Psoas muscle (tissue), 8 donors: ENCODE data around the gene SELENOW. TPM values are rescaled to one million over a fixed set of nuclear protein-coding genes. Genes with fewer than 3 reads are reported as not detected.
"Not testable (repeated sequence)": the region's sequence is repeated elsewhere in the genome, so short reads cannot be mapped to it uniquely, and the experiment has no call there.

Experiments
- ATAC-seq, 4 donors: fragments of 200-7000 bp; cut with Tn5 transposase; one replicate each; pipeline ENCODE4 v1.9.1; 2020; ENCODE audit warnings: moderate library complexity in 3 of 4, mild to moderate bottlenecking in 2 of 4
- DNase-seq, 2 donors: peaks; one replicate each; pipeline ENCODE4 v3.0.0-alpha.2; 2020
- H3K27ac ChIP-seq: fragments of 200-600 bp; one replicate; pipeline ENCODE4 v1.8.0; 2022
- H3K27me3 ChIP-seq, 3 donors: fragments of 200-600 bp in 1 of 3; one replicate each; pipeline versions ENCODE4 v1.6.1 to v1.8.0; 2013 to 2022; ENCODE audit warnings: low read length in 2 of 3, mild to moderate bottlenecking in 2 of 3, moderate library complexity in 1 of 3; ENCODE audit not compliant: insufficient read depth in 3 of 3
- H3K36me3 ChIP-seq, 2 donors: fragments of 200-600 bp in 1 of 2; one replicate each; pipeline versions ENCODE4 v1.6.1 to v1.8.0; 2013 to 2022; ENCODE audit warnings: low read depth in 1 of 2, mild to moderate bottlenecking in 1 of 2, moderate library complexity in 1 of 2; ENCODE audit not compliant: insufficient read depth in 1 of 2
- H3K4me1 ChIP-seq: fragments of 200-600 bp; one replicate; pipeline ENCODE4 v1.8.0; 2022
- H3K4me3 ChIP-seq: fragments of 200-600 bp; one replicate; pipeline ENCODE4 v1.8.0; 2022; ENCODE audit warnings: mild to moderate bottlenecking
- H3K9me3 ChIP-seq: fragments of 200-600 bp; one replicate; pipeline ENCODE4 v1.8.0; 2022
- CTCF ChIP-seq: fragments of 200-600 bp; IDR thresholded peaks from one replicate; pipeline ENCODE4 v1.8.0; 2022; ENCODE audit warnings: antibody characterized with exemption
- WGBS, 3 donors: extraction: QIAGEN DNeasy Blood & Tissue Kit; methylation state at CpG; one replicate each; pipeline versions ENCODE4 v1.1.6 to v1.1.7; 2013; 5-methylcytosine and 5-hydroxymethylcytosine counted together
- intact Hi-C, 2 donors: fragments of 100-400 bp; cut with DNase I; formaldehyde crosslinking; loops; one replicate each; pipeline versions ENCODE4 v1.11.0 to v1.14.2; 2022
- polyA plus RNA-seq, 3 donors: library from polyadenylated mRNA; stranded (reverse); fragments of 200-250 nt; gene quantifications; one replicate each; pipeline ENCODE4 v1.2.3, GENCODE V29; 2013
- total RNA-seq, 4 donors: library from RNA; stranded (reverse); fragmentation: NEBNext Ultra II Directional in 2 of 4; extraction: Animal tissue kit (Norgen Biotek cat#: 25700) in 2 of 4; gene quantifications; one replicate each; pipeline versions ENCODE4 v1.2.1 to v1.2.4, GENCODE V29; 2021 to 2023
- donor health status: healthy with polysubstance abuse.
- donor health status: DM: no; HTN: no; CAD: no; lungs with moderate emphysema.
- donor health status: Bipolar disorder and iron deficiency.
- donor health status: healthy.
- donor health status: DM: yes; HTN: yes; CAD: no.
- donor health status: DM: no; HTN: no; CAD: no.
- donor health status: DM: no; HTN: no; CAD: no.
- donor health status: DM: yes; HTN: yes; CAD: no.

Gene SELENOW
- total and polyA plus RNA-seq, 7 donors, result 434 to 1,620 (median 765) TPM

GRCh38 chr19:47742634-47743033 is 35.9 kb upstream of the SELENOW start:
- Histone ChIP-seq H3K27me3 (no peaks in the 10 kb centered on the region), H3K4me1 (peaks cover 30% of the 10 kb centered on the region), H3K9me3 (no peaks in the 10 kb centered on the region), H3K27ac (peak overlapping the region; percentile 79), H3K4me3 (peak overlapping the region; percentile 64), H3K36me3 (peaks cover 0 to 26% of the 10 kb centered on the region in 2 donors)
- 18 to 27% (median 22%) methylated on average over 13 of the region's 13 CpGs for WGBS, 3 donors
- TF ChIP-seq CTCF, result no peak
- DNase-seq, result no peak
- intact Hi-C loops, result loop anchor here in 1 of 2 donors (1.0 to 2.0 kb wide), 2 partner anchors 19 to 28 kb away; no protein-coding TSS in a partner anchor
- no peak for ATAC-seq

GRCh38 chr19:47745010-47745901 is 33.2 kb upstream of the SELENOW start, which contains the start of gene NOP53:
NOP53 (plus strand) TSS chr19:47745546; CDS start chr19:47745560, 14 bp downstream.
- TF ChIP-seq CTCF, result no peak
- Histone ChIP-seq H3K27ac (peak within 1 kb of the TSS; percentile 98), H3K27me3 (no peaks in the 10 kb centered on the region), H3K36me3 (peaks cover 0 to 46% of the 10 kb centered on the region in 2 donors), H3K4me3 (peak within 1 kb of the TSS; percentile 92), H3K4me1 (peaks cover 30% of the 10 kb centered on the region), H3K9me3 (no peaks in the 10 kb centered on the region)
- intact Hi-C loops, result loop anchor here in 1 of 2 donors (5.0 kb wide), 1 partner anchor 42 kb away; no protein-coding TSS in a partner anchor
- DNase-seq, result peak; percentile 97 to 98
- ATAC-seq, result peak; percentile 84 to 91 (median 86)
- WGBS, 3 donors, result 4% methylated on average over 40 to 53 of the region's 53 CpGs

GRCh38 chr19:47746129-47746528 is 32.4 kb upstream of the SELENOW start:
- not testable (repeated sequence) for DNase-seq, H3K27ac ChIP-seq, H3K27me3 ChIP-seq, ATAC-seq, H3K9me3 ChIP-seq
- peak overlapping the region; percentile 92 for H3K4me3 ChIP-seq
- intact Hi-C loops, result loop anchor here in 1 of 2 donors (5.0 kb wide), 1 partner anchor 41 kb away; no protein-coding TSS in a partner anchor
- peaks cover 4 to 47% of the 10 kb centered on the region in 2 donors for H3K36me3 ChIP-seq
- 63 to 67% (median 64%) methylated on average over 17 of the region's 17 CpGs for WGBS, 3 donors
- H3K4me1 ChIP-seq, result peaks cover 30% of the 10 kb centered on the region

GRCh38 chr19:47749326-47749725 is 29.2 kb upstream of the SELENOW start:
- intact Hi-C loops, result loop anchor here in 1 of 2 donors (5.0 kb wide), 1 partner anchor 38 kb away; no protein-coding TSS in a partner anchor
- peaks cover 15% of the 10 kb centered on the region for H3K4me1 ChIP-seq
- no peak overlapping the region for H3K27ac ChIP-seq
- no peak for TF ChIP-seq CTCF
- no peak overlapping the region for H3K4me3 ChIP-seq
- ATAC-seq, result no peak
- no peaks in the 10 kb centered on the region for H3K9me3 ChIP-seq
- WGBS, 3 donors, result 75 to 88% (median 78%) methylated on average over 3 of the region's 3 CpGs
- H3K36me3 ChIP-seq, result peaks cover 15 to 79% of the 10 kb centered on the region in 2 donors
- no peak for DNase-seq
- H3K27me3 ChIP-seq, result no peaks in the 10 kb centered on the region

- Histone ChIP-seq H3K36me3 (peaks cover 15 to 93% of the 10 kb centered on the region in 2 donors), H3K4me1 (peaks cover 10% of the 10 kb centered on the region)
- ATAC-seq, result no peak
Observed at GRCh38 chr19:47750752-47751151, 27.8 kb upstream of the SELENOW start.

More at GRCh38 chr19:47750752-47751151, 27.8 kb upstream of the SELENOW start:
- no peak for DNase-seq
- 90 to 94% (median 91%) methylated on average over 14 to 18 of the region's 18 CpGs for WGBS, 3 donors
- H3K27ac ChIP-seq, result no peak overlapping the region
- no peaks in the 10 kb centered on the region for H3K27me3 ChIP-seq
- intact Hi-C loops, result no loop called here
- TF ChIP-seq CTCF, result no peak
- no peaks in the 10 kb centered on the region for H3K9me3 ChIP-seq
- no peak overlapping the region for H3K4me3 ChIP-seq
